Measurements from ENCODE around the gene DGCR2. TPM values are rescaled to one million over a fixed set of nuclear protein-coding genes. Genes with fewer than 3 reads are reported as not detected.
A peak's percentile ranks its signal among the peaks of the same experiment; 100 is the strongest.

DGCR2 gene
- total and polyA plus RNA-seq, 4 donors: 19.7 to 43.5 (median 32.2) TPM

- Histone ChIP-seq H3K9me3 (ENCODE audit: control insufficient read depth, low read length) (no peaks in the 10 kb centered on the region), H3K27me3 (ENCODE audit: control insufficient read depth in 1 of 2, insufficient read depth in 2 of 2, low read length in 1 of 2) (no peaks in the 10 kb centered on the region), H3K4me3 (ENCODE audit: low read length in 2 of 2) (no peak overlapping the region), H3K27ac (ENCODE audit: low read depth in 1 of 2, low read length in 2 of 2) (no peak overlapping the region), H3K4me1 (ENCODE audit: control insufficient read depth in 1 of 2, insufficient read depth in 2 of 2, low read length in 2 of 2) (no peaks in the 10 kb centered on the region), H3K36me3 (ENCODE audit: control insufficient read depth in 1 of 2, insufficient read depth in 2 of 2, low read length in 1 of 2) (peaks cover 0 to 15% of the 10 kb centered on the region in 2 donors)
- intact Hi-C loops (cut with DNase I): no loop called here
- ATAC-seq (ENCODE audit: low FRiP score) (no peak), DNase-seq (no peak)
- 77 to 80% methylated on average over 7 of the region's 7 CpGs for WGBS, 2 donors
These were observed 77.1 kb downstream of the DGCR2 start for GRCh38 chr22:19045094-19045493.

GRCh38 chr22:19044381-19044780, 77.8 kb downstream of the DGCR2 start:
- Histone ChIP-seq H3K9me3 (ENCODE audit: control insufficient read depth, low read length) (no peaks in the 10 kb centered on the region), H3K27me3 (ENCODE audit: control insufficient read depth in 1 of 2, insufficient read depth in 2 of 2, low read length in 1 of 2) (no peaks in the 10 kb centered on the region), H3K4me3 (ENCODE audit: low read length in 2 of 2) (no peak overlapping the region), H3K4me1 (ENCODE audit: control insufficient read depth in 1 of 2, insufficient read depth in 2 of 2, low read length in 2 of 2) (no peaks in the 10 kb centered on the region), H3K36me3 (ENCODE audit: control insufficient read depth in 1 of 2, insufficient read depth in 2 of 2, low read length in 1 of 2) (peaks cover 0 to 15% of the 10 kb centered on the region in 2 donors), H3K27ac (ENCODE audit: low read depth in 1 of 2, low read length in 2 of 2) (no peak overlapping the region)
- ATAC-seq (ENCODE audit: low FRiP score) (no peak), DNase-seq (peak in 1 of 2 donors; percentile 27)
- WGBS, 2 donors: 85 to 89% methylated on average over 6 of the region's 6 CpGs
- intact Hi-C loops (cut with DNase I): no loop called here

GRCh38 chr22:19043121-19044085, 78.8 kb downstream of the DGCR2 start:
- intact Hi-C loops (cut with DNase I): no loop called here
- no peak for ATAC-seq (ENCODE audit: low FRiP score)

GRCh38 chr22:19042285-19043120, 79.7 kb downstream of the DGCR2 start:
- no peak for ATAC-seq (ENCODE audit: low FRiP score)
- intact Hi-C loops (cut with DNase I): no loop called here
- WGBS, 2 donors: 90 to 92% methylated on average over 21 to 22 of the region's 22 CpGs
- H3K9me3 ChIP-seq (ENCODE audit: control insufficient read depth, low read length): no peaks in the 10 kb centered on the region
- no peaks in the 10 kb centered on the region for H3K4me1 ChIP-seq (ENCODE audit: control insufficient read depth in 1 of 2, insufficient read depth in 2 of 2, low read length in 2 of 2)
- no peaks in the 10 kb centered on the region for H3K27me3 ChIP-seq (ENCODE audit: control insufficient read depth in 1 of 2, insufficient read depth in 2 of 2, low read length in 1 of 2)
- peak; percentile 39 to 62 for DNase-seq
- no peak overlapping the region for H3K4me3 ChIP-seq (ENCODE audit: low read length in 2 of 2)
- H3K27ac ChIP-seq (ENCODE audit: low read depth in 1 of 2, low read length in 2 of 2): no peak overlapping the region
- peaks cover 5 to 9% of the 10 kb centered on the region in 2 donors for H3K36me3 ChIP-seq (ENCODE audit: control insufficient read depth in 1 of 2, insufficient read depth in 2 of 2, low read length in 1 of 2)

More at GRCh38 chr22:19043121-19044085, 78.8 kb downstream of the DGCR2 start:
- Histone ChIP-seq H3K27ac (ENCODE audit: low read depth in 1 of 2, low read length in 2 of 2) (no peak overlapping the region), H3K9me3 (ENCODE audit: control insufficient read depth, low read length) (no peaks in the 10 kb centered on the region), H3K27me3 (ENCODE audit: control insufficient read depth in 1 of 2, insufficient read depth in 2 of 2, low read length in 1 of 2) (no peaks in the 10 kb centered on the region), H3K36me3 (ENCODE audit: control insufficient read depth in 1 of 2, insufficient read depth in 2 of 2, low read length in 1 of 2) (peaks cover 6 to 10% of the 10 kb centered on the region in 2 donors), H3K4me3 (ENCODE audit: low read length in 2 of 2) (no peak overlapping the region), H3K4me1 (ENCODE audit: control insufficient read depth in 1 of 2, insufficient read depth in 2 of 2, low read length in 2 of 2) (no peaks in the 10 kb centered on the region)
- 75 to 82% methylated on average over 14 of the region's 14 CpGs for WGBS, 2 donors
- DNase-seq: peak in 1 of 2 donors; percentile 38

GRCh38 chr22:19041704-19042074, 80.5 kb downstream of the DGCR2 start:
- Histone ChIP-seq H3K9me3 (ENCODE audit: control insufficient read depth, low read length) (no peaks in the 10 kb centered on the region), H3K27ac (ENCODE audit: low read depth in 1 of 2, low read length in 2 of 2) (no peak overlapping the region), H3K4me1 (ENCODE audit: control insufficient read depth in 1 of 2, insufficient read depth in 2 of 2, low read length in 2 of 2) (no peaks in the 10 kb centered on the region), H3K27me3 (ENCODE audit: control insufficient read depth in 1 of 2, insufficient read depth in 2 of 2, low read length in 1 of 2) (no peaks in the 10 kb centered on the region), H3K36me3 (ENCODE audit: control insufficient read depth in 1 of 2, insufficient read depth in 2 of 2, low read length in 1 of 2) (peaks cover 5 to 9% of the 10 kb centered on the region in 2 donors), H3K4me3 (ENCODE audit: low read length in 2 of 2) (no peak overlapping the region)
- no peak for ATAC-seq (ENCODE audit: low FRiP score)
- intact Hi-C loops (cut with DNase I): no loop called here
- 94 to 96% methylated on average over 15 of the region's 15 CpGs for WGBS, 2 donors
- peak; percentile 21 to 62 for DNase-seq

- Histone ChIP-seq H3K4me1 (ENCODE audit: control insufficient read depth in 1 of 2, insufficient read depth in 2 of 2, low read length in 2 of 2) (no peaks in the 10 kb centered on the region), H3K9me3 (ENCODE audit: control insufficient read depth, low read length) (no peaks in the 10 kb centered on the region), H3K27me3 (ENCODE audit: control insufficient read depth in 1 of 2, insufficient read depth in 2 of 2, low read length in 1 of 2) (no peaks in the 10 kb centered on the region), H3K27ac (ENCODE audit: low read depth in 1 of 2, low read length in 2 of 2) (no peak overlapping the region), H3K4me3 (ENCODE audit: low read length in 2 of 2) (no peak overlapping the region), H3K36me3 (ENCODE audit: control insufficient read depth in 1 of 2, insufficient read depth in 2 of 2, low read length in 1 of 2) (peaks cover 2 to 9% of the 10 kb centered on the region in 2 donors)
- DNase-seq (peak; percentile 42 to 63), ATAC-seq (ENCODE audit: low FRiP score) (no peak)
- intact Hi-C loops (cut with DNase I): no loop called here
- WGBS, 2 donors: 89% methylated on average over 30 of the region's 30 CpGs
These were observed 81.1 kb downstream of the DGCR2 start for GRCh38 chr22:19040888-19041703.

GRCh38 chr22:19040391-19040861, 81.8 kb downstream of the DGCR2 start:
- Histone ChIP-seq H3K27me3 (ENCODE audit: control insufficient read depth in 1 of 2, insufficient read depth in 2 of 2, low read length in 1 of 2) (no peaks in the 10 kb centered on the region), H3K27ac (ENCODE audit: low read depth in 1 of 2, low read length in 2 of 2) (no peak overlapping the region), H3K4me3 (ENCODE audit: low read length in 2 of 2) (no peak overlapping the region), H3K9me3 (ENCODE audit: control insufficient read depth, low read length) (no peaks in the 10 kb centered on the region), H3K4me1 (ENCODE audit: control insufficient read depth in 1 of 2, insufficient read depth in 2 of 2, low read length in 2 of 2) (no peaks in the 10 kb centered on the region), H3K36me3 (ENCODE audit: control insufficient read depth in 1 of 2, insufficient read depth in 2 of 2, low read length in 1 of 2) (peaks cover 2 to 9% of the 10 kb centered on the region in 2 donors)
- 90% methylated on average over 4 of the region's 4 CpGs for WGBS, 2 donors
- intact Hi-C loops (cut with DNase I): no loop called here
- DNase-seq (peak; percentile 35 to 59), ATAC-seq (ENCODE audit: low FRiP score) (no peak)

GRCh38 chr22:19039796-19040280, 82.4 kb downstream of the DGCR2 start:
- DNase-seq: peak; percentile 16 to 61
- intact Hi-C loops (cut with DNase I): no loop called here

More at GRCh38 chr22:19039796-19040280, 82.4 kb downstream of the DGCR2 start:
- Histone ChIP-seq H3K9me3 (ENCODE audit: control insufficient read depth, low read length) (no peaks in the 10 kb centered on the region), H3K4me3 (ENCODE audit: low read length in 2 of 2) (no peak overlapping the region), H3K27me3 (ENCODE audit: control insufficient read depth in 1 of 2, insufficient read depth in 2 of 2, low read length in 1 of 2) (no peaks in the 10 kb centered on the region), H3K4me1 (ENCODE audit: control insufficient read depth in 1 of 2, insufficient read depth in 2 of 2, low read length in 2 of 2) (no peaks in the 10 kb centered on the region), H3K36me3 (ENCODE audit: control insufficient read depth in 1 of 2, insufficient read depth in 2 of 2, low read length in 1 of 2) (peaks cover 2 to 9% of the 10 kb centered on the region in 2 donors), H3K27ac (ENCODE audit: low read depth in 1 of 2, low read length in 2 of 2) (no peak overlapping the region)
- 75 to 88% methylated on average over 6 of the region's 6 CpGs for WGBS, 2 donors
- ATAC-seq (ENCODE audit: low FRiP score): no peak
